Activated CD4-positive, alpha-beta T cell treated with anti-CD3 and anti-CD28 coated beads for 48 hours (primary cell): Measurements from ENCODE around the gene EIF4G3.
"Not testable (repeated sequence)": the region's sequence is repeated elsewhere in the genome, so short reads cannot be mapped to it uniquely, and the experiment has no call there.

Experiments used
- DNase-seq: peaks from one replicate; pipeline ENCODE4 v3.0.0-alpha.2; 2020

The EIF4G3 gene

GRCh38 chr1:20928146-20928545, 248.6 kb downstream of the EIF4G3 start:
- DNase-seq, result no peak

GRCh38 chr1:20921285-20921684, 255.4 kb downstream of the EIF4G3 start:
- DNase-seq, result no peak

- DNase-seq, result no peak
These were observed 263.5 kb downstream of the EIF4G3 start for GRCh38 chr1:20913242-20913641.

- DNase-seq, result not testable (repeated sequence)
These were observed 269.2 kb downstream of the EIF4G3 start for GRCh38 chr1:20907526-20907925.

GRCh38 chr1:20903437-20903836, 273.3 kb downstream of the EIF4G3 start:
- no peak for DNase-seq

- DNase-seq, result no peak
These were observed 276.6 kb downstream of the EIF4G3 start for GRCh38 chr1:20900056-20900455.

GRCh38 chr1:20899154-20899972, 277.3 kb downstream of the EIF4G3 start:
- DNase-seq, result no peak

- no peak for DNase-seq
These were observed 279.9 kb downstream of the EIF4G3 start for GRCh38 chr1:20896826-20897225.

GRCh38 chr1:20893931-20894330, 282.8 kb downstream of the EIF4G3 start:
- DNase-seq, result no peak

- DNase-seq, result no peak
These were observed 285.6 kb downstream of the EIF4G3 start for GRCh38 chr1:20891091-20891490.

- no peak for DNase-seq
These were observed 289.5 kb downstream of the EIF4G3 start for GRCh38 chr1:20887246-20887645.

GRCh38 chr1:20885121-20885520, 291.6 kb downstream of the EIF4G3 start:
- no peak for DNase-seq

GRCh38 chr1:20884513-20884912, 292.2 kb downstream of the EIF4G3 start:
- DNase-seq, result no peak

- no peak for DNase-seq
These were observed 292.9 kb downstream of the EIF4G3 start for GRCh38 chr1:20883766-20884165.

GRCh38 chr1:20882837-20883236, 293.9 kb downstream of the EIF4G3 start:
- no peak for DNase-seq

- DNase-seq, result no peak
These were observed 297.9 kb downstream of the EIF4G3 start for GRCh38 chr1:20878799-20879198.

GRCh38 chr1:20875198-20875973, 301.3 kb downstream of the EIF4G3 start:
- no peak for DNase-seq

- DNase-seq, result no peak
These were observed 303.4 kb downstream of the EIF4G3 start for GRCh38 chr1:20873311-20873710.

GRCh38 chr1:20871419-20871818, 305.3 kb downstream of the EIF4G3 start:
- DNase-seq, result no peak

GRCh38 chr1:20870718-20871117, 306.0 kb downstream of the EIF4G3 start:
- DNase-seq, result no peak

GRCh38 chr1:20868263-20868662, 308.4 kb downstream of the EIF4G3 start:
- DNase-seq, result no peak

GRCh38 chr1:20867847-20868246, 308.9 kb downstream of the EIF4G3 start:
- DNase-seq, result no peak

GRCh38 chr1:20867062-20867461, 309.6 kb downstream of the EIF4G3 start:
- DNase-seq, result no peak

GRCh38 chr1:20865001-20865400, 311.7 kb downstream of the EIF4G3 start:
- no peak for DNase-seq
